GM19467 (cell line): ENCODE measurements around the gene CHN1.
A peak's percentile ranks its signal among the peaks of the same experiment; 100 is the strongest.

ENCODE experiments used
- ATAC-seq: cut with Tn5 transposase; IDR thresholded peaks from one replicate; pipeline ENCODE4 v1.9.1; 2021; ENCODE audit warnings: mild to moderate bottlenecking, moderate library complexity; ENCODE audit not compliant: unreplicated experiment

CHN1 gene

GRCh38 chr2:174771631-174772471 lies 233.3 kb downstream of the CHN1 start:
- peak; percentile 77 for ATAC-seq

GRCh38 chr2:174771136-174771535 lies 234.0 kb downstream of the CHN1 start:
- no peak for ATAC-seq

- ATAC-seq: no peak
These were observed 236.6 kb downstream of the CHN1 start for GRCh38 chr2:174768557-174768956.

- no peak for ATAC-seq
These were observed 238.9 kb downstream of the CHN1 start for GRCh38 chr2:174766271-174766670.

- ATAC-seq: no peak
These were observed 239.6 kb downstream of the CHN1 start for GRCh38 chr2:174765576-174765975.

- no peak for ATAC-seq
These were observed 240.6 kb downstream of the CHN1 start, which contains the start of gene CHRNA1 for GRCh38 chr2:174764280-174765255. Gene CHRNA1 (minus strand): TSS chr2:174764472. CDS start chr2:174764394, 78 bp downstream.

GRCh38 chr2:174763780-174764179 lies 241.4 kb downstream of the CHN1 start:
- no peak for ATAC-seq

GRCh38 chr2:174762464-174762863 lies 242.7 kb downstream of the CHN1 start:
- no peak for ATAC-seq

GRCh38 chr2:174761837-174762236 lies 243.3 kb downstream of the CHN1 start:
- ATAC-seq: no peak

- ATAC-seq: no peak
These were observed 244.2 kb downstream of the CHN1 start for GRCh38 chr2:174760845-174761473.

GRCh38 chr2:174759381-174760065 lies 245.7 kb downstream of the CHN1 start:
- no peak for ATAC-seq

- no peak for ATAC-seq
These were observed 248.4 kb downstream of the CHN1 start for GRCh38 chr2:174756743-174757142.

- ATAC-seq: no peak
These were observed 252.0 kb downstream of the CHN1 start for GRCh38 chr2:174753038-174753633.

- peak; percentile 81 for ATAC-seq
These were observed 252.7 kb downstream of the CHN1 start for GRCh38 chr2:174752403-174753037.

GRCh38 chr2:174750923-174751441 lies 254.2 kb downstream of the CHN1 start:
- ATAC-seq: peak; percentile 50

- ATAC-seq: no peak
These were observed 255.4 kb downstream of the CHN1 start for GRCh38 chr2:174749793-174750192.

GRCh38 chr2:174748948-174749347 lies 256.2 kb downstream of the CHN1 start:
- ATAC-seq: no peak
